8988T (cell line): ENCODE data around the gene NUP58.
"Not testable (repeated sequence)": the region's sequence is repeated elsewhere in the genome, so short reads cannot be mapped to it uniquely, and the experiment has no call there.

Experiments
- DNase-seq: peaks from one replicate; pipeline ENCODE4 v3.0.0; 2011

The NUP58 gene

DNA sequence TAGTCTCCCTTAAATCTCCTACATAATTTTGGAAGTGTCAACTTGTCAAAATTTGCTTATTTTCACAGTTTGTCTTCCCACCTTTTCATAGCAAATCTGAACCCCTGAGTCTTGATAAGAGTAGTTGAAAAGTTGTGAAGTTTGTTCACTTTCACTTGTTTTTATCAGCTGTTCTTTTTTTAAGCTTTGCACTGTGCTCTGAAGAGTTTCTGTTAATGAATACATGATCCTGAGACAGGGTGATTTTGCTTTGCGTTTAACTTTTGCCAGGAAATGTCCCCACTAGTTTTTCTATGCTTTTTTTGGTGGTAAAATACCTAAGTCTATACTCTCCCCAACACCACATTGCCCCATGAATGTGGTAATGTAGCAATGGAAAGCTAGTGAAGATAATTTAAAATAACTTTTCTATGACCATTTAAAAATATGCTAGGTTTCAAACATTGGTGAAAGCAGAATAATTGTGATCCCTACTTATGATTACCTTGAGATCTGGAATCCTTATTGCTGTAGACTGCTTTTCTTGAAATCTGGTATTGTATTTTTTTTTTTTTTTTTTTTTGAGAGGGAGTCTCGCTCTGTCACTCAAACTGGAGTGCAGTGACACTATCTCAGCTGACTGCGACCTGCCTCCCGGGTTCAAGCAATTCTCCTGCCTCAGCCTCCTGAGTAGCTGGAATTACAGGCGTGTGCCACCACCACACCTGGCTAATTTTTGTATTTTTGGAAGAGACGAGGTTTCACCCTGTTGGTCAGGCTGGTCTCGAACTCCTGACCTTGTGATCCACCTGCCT is 5.4 kb downstream of the NUP58 start:
- no peak for DNase-seq

DNA sequence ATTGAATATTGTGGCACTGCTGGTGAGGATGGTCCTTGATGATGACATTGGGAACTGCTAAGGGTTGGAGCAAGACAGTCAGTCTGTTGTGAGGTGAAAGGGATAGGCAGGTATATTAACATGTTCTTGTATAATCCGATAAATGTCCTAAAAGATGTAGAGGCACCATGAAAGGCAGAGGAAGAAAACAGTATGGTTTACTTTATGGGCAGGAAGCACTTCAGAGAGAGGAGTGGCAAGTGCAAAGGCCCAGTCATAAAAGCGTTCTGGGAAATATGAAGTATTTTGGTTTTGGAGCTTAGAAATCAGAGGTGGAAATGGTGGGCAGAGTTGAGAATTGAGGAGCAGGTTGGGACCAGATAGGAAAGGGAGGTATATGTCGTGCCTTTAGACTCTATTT is 9.5 kb downstream of the NUP58 start:
- no peak for DNase-seq

DNA sequence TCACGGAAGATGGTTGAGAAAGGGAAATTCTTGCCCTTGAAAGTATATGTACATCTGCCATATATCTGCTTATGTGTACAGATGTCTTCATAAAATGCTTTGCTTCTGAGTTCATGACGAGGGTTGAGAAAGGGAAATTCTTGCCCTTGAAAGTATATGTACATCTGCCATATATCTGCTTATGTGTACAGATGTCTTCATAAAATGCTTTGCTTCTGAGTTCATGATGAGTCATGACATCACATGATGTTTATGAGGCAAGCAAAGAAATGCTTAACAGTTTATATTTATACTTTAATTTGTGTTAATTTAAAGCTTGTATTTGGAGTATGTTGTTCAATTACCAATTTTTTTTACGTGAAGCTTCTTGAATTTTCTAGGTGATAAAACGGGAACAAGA is 17.5 kb downstream of the NUP58 start:
- not testable (repeated sequence) for DNase-seq

DNA sequence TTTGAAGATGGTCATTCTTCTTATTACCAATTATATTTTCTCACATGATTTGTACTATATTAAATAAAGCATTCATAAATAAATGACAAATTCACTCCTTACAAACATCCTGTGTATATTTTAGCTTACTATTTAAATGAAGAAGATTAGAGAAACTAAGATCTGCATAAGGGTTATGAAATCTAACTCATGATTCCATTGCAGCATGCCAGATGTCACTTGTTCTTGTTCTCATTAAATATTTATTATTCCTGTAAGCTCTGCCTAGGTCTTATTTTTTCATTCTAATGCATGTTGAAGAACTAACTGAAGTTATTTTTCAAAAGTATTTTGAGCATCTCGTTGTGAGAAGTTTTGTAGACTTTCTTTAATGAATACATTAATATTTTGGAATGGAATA is 18.3 kb downstream of the NUP58 start:
- DNase-seq = no peak

DNA sequence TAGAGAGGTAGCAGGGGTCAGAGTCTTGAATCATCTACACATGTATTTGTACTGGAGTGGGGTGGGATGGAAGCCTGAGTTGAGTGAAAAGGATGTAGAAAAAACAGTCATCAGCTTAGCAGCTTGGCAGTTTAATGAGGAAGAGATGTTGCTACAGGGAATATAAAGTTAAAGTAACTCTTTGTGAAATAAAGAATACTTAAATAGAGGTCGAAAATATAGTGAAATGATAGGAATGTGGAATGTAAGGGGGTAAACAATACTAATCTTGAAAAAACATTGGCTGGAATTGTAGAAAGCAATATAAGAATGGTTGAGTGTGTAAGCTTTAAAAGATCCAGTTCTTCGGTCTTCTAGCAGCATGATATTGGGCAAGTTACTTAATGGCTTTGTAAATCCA is 22.7 kb downstream of the NUP58 start:
- DNase-seq = no peak

DNA sequence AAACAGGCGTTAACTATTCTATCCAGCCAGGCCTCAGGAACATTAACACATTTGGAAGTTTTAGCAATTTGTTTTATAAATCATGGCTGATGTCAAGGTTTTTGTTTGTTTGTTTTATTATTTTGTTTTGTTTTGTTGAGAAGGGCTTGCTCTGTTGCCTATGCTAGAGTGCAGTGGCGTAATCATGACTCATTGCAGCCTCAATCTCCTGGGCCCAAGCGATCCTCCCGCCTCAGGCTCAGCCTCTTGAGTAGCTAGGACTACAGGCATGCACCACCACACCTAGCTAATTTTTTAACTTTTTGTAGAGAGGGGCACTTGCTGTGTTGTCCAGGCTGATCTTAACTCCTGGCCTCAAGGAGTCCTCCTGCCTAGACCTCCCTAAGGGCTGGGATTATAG is 28.3 kb downstream of the NUP58 start:
- no peak for DNase-seq

DNA sequence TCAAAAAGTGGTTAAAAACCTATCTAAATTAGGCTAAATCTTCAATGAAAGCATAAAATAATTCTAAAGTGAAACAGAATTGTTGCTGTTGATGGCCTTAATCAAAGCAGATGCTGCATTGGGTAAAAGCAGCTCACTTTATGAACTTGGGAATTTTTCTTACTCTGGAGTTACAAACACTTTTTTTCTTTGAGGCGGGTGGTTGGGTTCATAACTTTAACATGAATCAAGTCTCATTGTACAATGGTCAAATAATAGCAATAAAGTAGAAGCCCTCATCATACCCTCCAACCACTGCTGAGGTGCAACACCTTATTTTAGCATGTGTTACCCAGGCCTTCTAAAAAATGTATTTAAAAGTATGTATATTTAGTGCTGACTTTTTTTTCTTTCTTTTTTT is 29.1 kb downstream of the NUP58 start:
- no peak for DNase-seq

DNA sequence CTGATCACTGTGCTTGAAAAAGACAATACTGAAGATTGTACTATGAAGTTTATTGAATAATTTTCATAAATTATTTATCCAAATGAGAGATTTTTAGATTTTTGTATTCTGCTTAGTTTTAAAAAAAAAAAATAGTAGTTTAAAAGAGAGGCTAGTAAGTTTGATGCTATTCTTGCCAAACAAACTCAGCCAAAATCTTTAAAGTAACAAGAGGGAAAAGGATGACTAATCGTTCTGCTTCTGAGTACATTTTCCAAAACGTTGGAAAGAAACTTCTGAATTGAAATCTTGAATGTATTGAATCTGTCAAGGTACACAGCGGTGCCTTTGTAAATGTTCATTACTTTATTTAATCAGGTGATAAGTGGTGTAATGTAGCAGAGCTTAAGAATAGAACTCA is 34.4 kb downstream of the NUP58 start:
- DNase-seq = no peak

DNA sequence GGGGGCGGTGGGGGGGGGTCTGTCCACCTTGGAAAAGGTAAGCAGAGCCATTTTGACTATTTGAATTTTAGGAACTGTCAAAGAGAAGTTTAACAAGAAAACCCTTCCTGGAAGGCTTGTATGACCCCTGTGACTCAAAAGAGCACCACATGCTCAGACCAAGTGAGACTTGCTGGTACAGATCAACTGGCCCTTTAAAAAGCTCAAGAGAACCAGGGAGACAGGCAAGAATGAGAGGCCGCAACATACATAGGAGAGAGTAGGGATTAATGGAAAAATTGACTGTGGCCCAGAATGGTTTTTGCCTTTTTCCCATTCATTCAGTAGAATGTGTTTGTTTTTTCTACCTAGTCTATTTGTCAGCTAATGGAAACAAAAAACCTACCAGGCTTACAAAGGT is 44.2 kb downstream of the NUP58 start:
- no peak for DNase-seq

DNA sequence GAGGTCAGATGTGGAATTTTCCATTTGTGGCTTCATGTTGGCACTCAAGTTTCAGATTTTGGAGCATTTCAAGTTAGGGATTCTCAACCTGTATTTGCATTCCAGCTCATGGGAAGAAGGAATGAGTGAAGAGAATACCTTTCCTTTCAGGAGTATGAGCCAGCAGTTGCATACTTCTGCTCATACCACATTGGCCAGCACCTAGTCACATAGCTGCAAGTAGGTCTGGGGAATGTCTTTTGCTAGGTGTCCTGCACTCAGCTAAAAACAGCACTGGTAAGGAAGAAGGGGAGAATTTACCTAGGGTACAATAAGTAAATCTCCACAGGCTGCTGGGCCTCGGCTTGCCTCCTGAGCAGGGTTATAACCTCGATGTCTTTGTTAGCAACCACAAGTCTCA is 45.7 kb downstream of the NUP58 start:
- no peak for DNase-seq

DNA sequence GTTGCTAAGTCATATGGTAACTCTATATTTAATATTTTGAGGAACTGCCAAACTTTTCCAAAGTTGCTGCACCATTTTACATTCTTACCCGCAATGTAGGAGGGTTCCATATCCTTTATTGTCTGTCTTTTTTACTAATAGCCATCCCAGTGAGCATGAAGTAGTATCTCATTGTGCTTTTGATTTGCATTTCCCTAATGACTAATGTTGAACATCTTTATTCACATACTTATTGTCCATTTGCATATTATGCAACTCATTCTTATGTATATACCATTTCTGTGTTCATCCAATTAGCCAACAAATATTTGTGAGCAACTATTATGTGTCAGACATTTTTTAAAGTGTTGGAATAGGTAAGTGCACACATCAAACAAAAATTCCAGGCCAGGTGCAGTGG is 50.0 kb downstream of the NUP58 start:
- DNase-seq = no peak

DNA sequence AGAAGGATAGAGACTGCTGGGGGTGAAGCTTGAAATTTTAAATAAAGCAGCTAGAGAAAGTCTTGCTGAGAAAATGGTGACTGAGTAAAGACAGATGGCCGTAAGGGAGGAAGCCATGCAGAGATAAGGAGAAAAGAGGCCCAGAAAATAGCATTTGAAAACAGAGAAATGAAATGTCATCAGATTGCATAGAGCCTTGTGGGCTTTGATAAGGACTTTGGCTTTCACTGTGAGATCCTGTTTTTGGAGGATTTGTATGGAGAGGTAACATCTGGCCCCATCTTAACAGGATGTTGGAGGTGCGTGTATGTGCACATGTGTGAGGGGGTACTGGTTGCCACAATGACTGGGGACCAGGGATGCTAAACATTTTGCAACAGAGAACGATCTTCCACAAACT is 50.8 kb downstream of the NUP58 start:
- DNase-seq = no peak

DNA sequence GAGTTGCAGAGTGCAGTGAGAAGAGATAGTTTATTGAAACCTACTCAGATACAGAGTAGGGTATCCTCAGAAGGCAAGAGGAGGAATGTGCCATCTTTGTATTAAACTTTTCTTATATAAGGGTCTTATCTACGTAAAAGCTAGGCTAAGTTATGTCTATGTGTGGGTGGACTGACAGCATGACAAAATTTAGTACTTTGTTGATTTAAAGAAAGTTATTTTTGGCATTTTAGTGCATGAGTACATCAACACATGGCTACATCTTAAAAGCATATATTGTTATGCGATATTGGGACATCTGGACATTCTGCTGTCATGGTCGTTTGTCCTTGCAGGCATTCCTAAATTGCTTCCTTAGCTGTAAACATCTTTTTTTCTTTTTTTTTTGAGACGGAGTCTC is 51.4 kb downstream of the NUP58 start:
- no peak for DNase-seq

DNA sequence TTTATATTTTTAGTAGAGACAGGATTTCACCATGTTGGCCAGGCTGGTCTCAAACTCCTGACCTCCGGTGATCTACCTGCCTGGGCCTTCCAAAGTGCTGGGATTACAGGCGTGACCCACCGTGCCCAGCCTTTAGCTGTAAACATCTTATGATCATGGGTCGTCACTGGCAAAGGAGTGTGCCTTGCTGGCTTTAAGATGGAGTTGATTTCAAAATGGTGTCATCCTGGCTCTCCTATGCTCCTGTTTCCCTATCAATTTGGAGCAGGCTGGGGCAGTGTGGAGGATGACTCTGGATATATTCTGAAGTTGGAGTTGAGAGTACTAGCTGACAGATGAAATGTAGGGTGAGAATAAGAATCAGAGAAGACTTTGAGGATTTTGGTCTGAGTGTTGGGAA is 51.9 kb downstream of the NUP58 start:
- DNase-seq = no peak

DNA sequence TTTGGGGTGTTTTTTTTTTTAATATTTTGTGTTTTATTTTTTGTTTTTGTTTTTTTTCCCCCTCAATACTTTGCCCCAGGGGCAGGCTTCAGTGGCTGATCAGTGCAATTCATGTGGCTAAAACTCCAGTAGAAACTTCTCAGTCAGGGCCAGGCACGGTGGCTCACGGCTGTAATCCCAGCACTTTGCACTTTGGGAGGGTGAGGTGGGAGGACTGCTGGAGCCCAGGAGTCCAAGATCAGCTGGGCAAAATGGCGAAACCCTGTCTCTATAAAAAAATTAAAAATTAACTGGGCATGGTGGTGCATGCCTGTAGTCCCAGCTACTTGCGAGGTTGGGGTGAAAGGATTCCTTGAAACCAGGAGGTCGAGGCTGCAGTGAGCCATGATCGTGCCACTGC is 53.0 kb downstream of the NUP58 start:
- DNase-seq = no peak

DNA sequence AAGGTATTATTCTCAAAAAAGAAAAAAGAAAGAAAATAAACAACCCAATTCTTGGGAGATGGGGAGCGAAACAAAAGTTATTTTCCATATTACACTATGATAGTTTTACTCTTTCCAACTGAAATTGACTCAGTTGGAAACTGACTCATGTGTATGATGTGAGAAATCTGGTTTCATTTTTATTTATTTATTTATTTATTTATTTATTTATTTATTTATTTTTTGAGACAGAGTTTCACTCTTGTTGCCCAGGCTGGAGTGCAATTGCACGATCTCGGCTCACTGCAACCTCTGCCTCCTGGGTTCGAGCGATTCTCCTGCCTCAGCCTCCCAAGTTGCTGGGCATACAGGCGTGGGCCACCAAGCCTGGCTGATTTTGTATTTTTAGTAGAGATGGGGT is 59.0 kb downstream of the NUP58 start:
- DNase-seq = not testable (repeated sequence)

DNA sequence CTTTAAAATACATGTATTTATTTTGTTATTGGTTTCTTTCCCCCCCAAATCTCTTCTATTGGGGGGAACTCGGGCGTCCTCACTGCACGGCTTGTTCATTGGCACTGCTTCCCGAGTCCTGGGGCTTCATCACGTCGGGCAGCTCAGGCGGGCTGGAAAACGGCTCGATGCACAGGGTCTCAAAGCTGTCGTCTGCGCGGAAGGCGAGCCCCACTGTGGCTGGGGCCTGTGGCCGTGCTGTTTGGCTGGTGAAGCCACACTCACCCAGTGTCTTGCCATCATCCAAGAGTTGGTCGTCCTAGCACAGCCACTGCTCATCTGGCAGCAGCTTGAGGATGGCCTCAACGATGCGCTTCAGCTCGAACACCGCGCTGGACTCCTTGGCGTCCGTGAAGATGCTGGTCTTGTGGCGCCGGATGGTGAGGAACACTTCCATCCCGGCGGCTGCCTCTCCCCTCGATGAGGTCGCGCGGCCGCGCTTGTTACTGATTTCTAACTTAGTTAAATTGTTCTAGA is 64.4 kb downstream of the NUP58 start:
- no peak for DNase-seq

DNA sequence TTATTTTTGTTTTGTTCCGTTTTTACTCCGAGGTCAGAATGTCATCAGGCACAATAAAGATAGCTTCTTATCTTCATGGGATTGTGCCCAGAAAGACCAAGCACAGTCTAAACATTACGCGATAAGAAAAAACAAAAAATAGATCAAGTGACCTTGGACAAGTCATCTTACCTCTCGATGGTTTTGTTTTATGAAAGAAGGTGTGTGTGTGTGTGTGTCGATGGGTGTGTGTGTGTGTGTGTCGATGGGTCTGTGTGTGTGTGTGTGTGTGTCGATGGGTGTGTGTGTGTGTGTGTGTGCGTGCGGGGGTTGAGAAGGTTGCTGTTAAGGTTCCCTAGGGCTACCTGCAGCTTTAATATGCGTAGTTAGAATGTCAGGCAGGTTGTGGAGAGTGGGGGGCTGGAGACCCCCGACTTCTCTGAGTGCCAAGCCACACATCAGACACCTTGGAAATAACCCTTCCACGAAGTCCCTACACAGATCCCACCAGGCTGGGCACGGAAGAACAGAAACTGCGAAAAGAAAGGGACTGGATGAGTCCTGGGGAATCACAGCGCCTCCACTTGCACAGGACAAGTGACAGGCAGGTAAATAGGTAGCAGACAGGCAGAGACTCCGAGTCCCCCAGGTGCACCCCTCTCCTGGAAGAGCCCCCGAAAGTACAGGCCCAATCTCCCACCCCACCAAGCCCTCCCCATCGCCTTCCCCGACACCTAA is 69.9 kb downstream of the NUP58 start:
- no peak for DNase-seq

DNA sequence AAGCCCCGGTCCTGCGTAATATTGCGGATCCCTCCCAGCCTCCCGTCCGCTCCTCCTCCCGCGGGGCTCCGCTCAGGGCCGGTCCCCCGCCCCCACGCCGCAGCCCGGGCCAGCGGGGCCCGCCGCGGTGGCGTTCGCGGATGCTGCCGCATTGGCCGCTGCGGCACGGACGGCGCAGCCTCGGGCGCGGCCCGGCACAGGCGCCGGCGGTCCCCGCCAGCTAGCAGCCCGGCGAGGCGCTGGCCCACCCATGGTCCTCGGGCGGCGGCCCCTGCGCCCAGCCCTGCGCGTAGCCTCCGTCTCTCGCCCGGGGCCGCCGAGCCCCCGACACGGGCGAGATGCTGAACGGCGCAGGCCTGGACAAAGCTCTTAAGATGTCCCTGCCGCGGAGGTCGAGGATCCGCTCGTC is 70.5 kb downstream of the NUP58 start, which contains the start of gene ATP8A2:
TSS of gene ATP8A2 (plus strand) at position 100 of the 409 bp plus-strand sequence. CDS start at position 339, 239 bp downstream.
- no peak for DNase-seq

DNA sequence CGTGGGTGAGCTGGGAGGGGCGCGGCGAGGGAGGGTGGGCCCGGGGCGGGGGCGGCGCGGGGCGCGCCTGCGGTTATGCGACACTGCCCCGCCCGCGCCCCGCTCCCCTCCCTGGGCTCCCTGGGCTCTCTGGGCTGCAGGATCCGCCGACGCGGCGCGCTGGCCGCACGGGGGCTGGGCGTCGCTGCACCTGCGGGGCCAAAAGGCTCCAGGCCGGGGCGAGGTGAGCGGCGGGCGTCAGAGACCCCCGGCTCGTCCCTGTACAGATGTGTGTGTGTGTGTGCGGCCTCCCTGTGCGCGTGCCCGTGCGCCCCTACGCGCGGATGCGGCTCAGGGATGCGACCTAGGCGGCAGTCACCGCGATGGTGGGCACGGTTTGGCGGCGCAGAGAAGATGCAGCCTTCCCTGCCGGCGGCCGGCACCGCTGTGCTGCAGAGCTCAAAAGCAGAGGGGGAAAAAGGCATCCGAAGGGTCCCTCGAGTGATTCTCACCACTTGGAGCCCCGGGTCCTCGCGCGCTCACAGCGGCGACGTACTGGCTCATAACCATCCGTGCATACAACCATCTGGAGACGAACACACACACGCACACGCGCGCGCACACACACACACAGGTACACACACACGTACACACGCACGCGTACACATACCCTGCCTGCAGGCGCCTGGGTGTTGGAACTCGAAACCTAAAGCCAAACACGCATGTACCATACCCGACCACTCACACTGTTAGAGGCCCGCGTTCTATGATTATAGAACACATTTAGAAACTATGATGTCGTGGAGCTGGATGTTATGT is 71.1 kb downstream of the NUP58 start:
- no peak for DNase-seq

DNA sequence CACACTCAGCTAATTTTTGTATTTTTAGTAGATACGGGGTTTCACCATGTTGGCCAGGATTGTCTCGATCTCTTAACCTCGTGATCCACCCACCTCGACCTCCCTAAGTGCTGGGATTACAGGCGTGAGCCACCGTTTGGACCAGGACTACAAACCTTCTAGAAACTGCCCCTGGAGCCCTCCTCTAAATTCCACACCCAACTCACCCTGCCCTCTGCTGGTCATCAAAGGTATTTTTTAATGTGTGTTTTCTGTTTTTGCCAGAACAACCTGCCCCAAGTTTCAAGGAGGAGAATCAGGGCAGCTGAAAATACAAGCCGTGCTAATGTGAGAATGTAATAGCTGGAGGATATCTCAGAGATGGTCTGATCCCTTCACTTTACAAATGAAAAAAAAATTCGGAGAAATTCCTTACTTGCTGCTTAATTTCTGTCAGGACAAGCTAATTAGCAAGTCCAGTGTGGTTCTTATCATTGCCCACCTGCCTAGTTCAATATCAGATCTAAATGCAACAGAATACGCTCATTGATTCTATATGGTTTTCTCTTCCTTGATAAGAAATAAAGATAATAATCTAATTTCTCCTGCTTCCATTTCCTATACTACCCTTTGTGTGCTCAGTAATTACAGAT is 74.4 kb downstream of the NUP58 start:
- no peak for DNase-seq

DNA sequence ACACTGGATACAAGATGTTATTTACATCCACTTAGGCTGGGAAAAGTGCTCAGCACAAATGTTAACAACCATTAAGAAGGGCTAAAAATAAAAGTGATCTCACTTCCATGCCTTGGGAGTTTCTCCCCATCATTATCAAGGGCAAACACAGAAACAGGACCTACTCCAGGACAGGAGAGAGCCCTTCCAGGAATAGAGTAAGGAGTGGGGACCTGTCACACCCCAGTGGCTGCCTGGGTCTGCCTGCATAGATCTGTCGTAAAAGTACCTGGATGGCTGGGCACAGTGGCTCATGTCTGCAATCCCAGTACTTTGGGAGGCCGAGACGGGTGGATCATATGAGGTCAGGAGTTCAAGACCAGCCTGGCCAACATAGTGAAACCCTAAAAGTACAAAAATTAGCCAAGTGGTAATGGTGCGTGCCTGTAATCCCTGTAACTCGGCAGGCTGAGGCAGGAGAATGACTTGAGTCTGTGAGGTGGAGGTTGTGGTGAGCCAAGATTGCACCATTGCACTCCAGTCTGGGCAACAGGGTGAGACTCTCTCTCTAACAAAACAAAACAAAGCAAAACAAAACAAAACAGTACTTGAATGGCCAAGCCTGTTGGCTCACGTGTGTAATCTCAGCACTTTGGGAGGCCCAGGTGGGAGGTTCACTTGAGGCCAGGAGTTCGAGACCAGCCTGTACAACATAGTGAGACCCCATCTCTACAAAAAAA is 76.0 kb downstream of the NUP58 start:
- no peak for DNase-seq
